Fibroblast of skin of back (primary cell): ENCODE measurements around the gene BRSK1. TPM values are rescaled to one million over a fixed set of nuclear protein-coding genes. Genes with fewer than 3 reads are reported as not detected.

Source experiments
- DNase-seq: peaks from one replicate; pipeline ENCODE4 v3.0.0-alpha.2; 2013
- polyA plus RNA-seq, 2 experiments: library from polyadenylated mRNA; unstranded; fragments of 120-200 nt; gene quantifications; one replicate each; pipeline ENCODE4 v1.2.1, GENCODE V29; 2013; ENCODE audit not compliant: insufficient read length in 2 of 2

The BRSK1 gene
- polyA plus RNA-seq (2013, experiment 1 of 2; ENCODE audit: insufficient read length) = 18.4 TPM
- 16.5 TPM for polyA plus RNA-seq (2013, experiment 2 of 2; ENCODE audit: insufficient read length)

DNA sequence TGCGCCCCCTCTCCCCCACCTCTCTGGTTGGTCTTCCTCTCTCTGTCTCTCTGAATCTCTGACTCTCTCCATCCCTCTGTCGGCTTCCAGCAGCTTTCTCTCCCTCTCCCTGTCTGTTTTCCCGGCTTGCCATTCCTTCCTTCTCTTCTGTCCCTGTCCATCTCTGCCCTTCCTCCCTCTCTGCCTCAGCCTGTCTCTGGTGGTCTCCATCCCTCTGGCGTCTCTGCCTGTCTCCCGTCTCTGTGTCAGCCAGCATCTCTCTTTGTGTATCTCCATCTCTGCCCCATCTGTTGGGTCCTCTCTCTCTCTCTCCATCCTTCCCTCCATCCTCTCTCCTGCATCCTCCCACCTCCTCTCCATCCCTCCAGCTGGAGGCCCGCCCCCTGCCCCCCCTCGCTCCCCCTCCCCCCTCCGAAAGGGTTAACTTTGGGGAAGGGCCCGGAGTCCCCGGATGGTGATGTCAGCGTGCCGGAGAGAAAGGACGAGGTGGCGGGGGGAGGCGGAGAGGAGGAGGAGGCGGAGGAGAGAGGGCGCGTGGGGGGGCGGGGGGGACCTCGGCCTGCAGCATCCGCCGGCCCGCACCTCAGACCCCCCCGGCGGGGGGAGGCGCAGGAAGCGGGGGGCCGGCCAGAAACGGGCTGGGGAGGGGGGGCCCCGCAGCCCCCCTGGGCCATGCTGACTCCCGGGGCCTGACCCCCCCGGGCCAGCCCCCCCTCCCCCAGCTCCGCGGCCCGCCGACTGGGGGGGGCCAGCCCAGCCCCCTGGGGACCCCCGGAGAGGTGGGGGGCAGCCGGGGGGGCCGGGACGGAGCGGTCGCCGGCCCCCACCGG, at the start of gene BRSK1:
BRSK1 (plus strand) TSS at position 450 of the 830 bp plus-strand sequence. CDS start 446 bp downstream, outside the sequence.
- peak; percentile 84 for DNase-seq

DNA sequence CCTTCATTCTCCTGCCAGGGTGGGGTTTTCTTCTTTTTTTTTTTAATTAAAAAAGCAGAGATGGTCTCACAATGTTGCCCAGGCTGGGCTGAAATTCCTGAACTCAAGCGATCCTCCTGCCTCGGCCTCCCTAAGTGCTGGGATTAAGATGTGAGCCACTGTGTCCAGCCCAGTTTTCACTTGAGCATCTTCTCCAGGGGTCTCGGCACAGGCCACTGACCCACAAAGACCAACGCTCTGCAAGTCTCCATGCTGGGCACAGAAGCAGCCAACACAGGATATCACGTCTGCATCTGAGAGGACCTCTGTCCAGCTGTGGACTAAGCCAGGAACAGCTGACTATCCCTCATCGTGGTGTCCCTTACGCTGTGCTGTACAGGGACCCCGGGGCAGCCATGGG, 45.8 kb upstream of the BRSK1 start:
- no peak for DNase-seq

DNA sequence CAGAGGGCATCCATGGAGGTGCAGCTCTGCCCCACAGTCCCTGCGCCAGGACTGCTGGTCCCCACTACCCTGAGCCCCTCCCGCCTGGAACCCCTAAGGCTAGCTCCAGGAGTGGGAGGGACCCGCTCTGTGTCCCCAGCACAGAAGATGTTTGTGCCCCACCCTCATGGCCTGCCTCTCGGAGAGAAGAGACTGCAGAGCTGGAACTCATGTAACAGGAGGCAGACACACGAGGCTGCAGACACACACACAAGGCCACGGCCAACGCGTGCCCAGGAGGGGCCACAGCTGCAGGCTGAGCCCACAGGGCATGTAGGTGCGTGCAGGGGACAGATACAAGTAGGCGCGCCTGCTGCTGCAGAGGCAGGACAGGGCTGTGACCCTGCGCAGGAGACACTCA, 44.8 kb upstream of the BRSK1 start:
- DNase-seq = no peak

DNA sequence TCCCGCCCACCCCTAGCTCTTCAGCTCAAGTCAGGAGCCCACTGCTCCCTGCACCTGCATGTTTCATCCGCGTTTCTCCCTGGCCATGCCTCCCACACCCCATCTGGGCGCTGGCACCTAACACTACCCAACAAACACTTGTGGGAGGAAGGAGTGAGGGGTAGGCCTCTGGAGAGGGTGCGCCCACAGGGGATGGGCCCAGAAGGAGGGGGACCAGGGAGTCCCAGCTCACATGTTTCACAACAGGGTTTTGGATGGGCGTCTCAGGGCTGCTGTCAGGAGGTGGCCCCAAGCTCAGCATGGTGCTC, 43.1 kb upstream of the BRSK1 start:
- no peak for DNase-seq

DNA sequence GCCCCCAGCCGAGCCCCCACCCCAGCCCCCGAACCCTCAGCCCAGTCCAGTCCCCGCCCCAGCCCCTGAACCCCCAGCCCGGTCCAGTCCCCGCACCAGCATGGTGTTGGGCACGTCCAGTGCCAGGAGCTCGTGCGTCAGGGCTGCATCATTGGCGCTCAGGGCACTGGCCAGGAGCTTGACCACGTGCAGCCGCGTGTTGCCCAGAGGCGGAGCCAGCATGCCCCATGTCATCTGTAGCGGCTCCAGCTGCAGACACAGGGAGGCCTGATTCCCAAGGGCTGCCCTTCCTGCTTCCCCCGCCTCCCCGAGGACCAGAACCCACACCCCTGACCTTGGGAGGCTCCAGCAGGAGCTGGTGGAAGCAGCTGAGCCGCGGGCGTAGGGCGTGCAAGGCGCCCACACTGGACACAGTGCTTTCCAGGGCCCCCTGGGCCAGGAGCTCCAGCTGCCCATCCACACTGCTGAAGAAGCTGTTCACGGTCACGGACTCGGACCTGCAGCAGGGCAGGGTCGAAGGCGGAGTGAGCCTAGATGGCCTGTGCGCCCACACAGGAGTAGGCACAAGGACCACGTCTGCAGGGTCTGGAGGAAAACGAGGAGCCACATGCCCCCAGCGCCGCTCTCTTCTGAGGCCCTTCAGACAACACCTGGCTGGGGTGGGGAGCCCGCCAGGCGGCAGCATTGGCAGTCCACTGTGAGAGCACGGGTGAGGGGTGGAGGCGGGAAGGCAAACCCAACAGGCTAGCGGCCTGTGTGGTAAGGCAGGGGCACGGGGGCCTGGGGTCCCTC, 42.5 kb upstream of the BRSK1 start:
- DNase-seq = no peak

DNA sequence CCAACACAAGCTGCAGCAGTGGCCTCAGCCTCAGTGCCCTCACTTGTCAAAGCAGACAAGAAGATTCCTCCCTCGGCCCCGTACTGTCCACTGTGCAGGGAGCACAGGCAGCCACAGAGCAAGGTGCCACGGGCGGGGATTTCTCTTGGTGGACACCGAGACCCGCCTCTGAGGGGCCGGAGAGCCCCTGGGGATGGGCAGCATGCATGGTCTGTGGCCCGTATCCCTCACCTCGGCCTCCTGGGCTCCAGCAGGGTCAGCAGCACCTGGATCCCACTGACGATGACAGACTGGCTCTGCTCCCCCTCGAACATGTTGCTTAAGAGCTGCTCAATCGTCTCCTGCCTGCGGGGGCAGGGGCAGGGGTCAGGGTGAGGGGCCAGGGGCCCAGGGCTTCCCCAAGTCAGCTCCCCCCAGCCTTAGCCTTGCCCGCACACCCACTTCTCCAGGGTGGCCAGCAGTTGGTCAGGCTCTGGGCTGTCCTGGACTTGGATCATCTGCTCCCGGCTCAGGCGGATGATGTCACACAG, 41.8 kb upstream of the BRSK1 start:
- no peak for DNase-seq

DNA sequence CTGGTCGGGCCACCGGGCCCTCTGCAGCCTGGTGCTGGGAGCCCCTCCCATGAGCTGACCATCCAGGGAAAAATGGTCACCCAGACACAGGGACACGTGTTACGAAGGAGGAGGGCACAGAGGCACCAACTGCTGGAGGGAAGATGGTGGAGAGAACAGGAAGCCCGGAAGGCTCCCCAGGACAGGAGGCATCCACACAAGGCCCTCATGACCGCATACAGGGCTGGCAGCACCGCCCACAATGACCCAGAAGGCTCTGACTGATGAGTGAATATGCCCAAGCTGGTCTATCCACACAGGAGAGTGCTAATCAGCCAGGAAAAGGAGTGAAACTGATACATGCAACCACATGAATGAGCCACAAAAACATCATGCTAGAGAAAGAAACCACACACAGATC, 41.3 kb upstream of the BRSK1 start:
- no peak for DNase-seq

DNA sequence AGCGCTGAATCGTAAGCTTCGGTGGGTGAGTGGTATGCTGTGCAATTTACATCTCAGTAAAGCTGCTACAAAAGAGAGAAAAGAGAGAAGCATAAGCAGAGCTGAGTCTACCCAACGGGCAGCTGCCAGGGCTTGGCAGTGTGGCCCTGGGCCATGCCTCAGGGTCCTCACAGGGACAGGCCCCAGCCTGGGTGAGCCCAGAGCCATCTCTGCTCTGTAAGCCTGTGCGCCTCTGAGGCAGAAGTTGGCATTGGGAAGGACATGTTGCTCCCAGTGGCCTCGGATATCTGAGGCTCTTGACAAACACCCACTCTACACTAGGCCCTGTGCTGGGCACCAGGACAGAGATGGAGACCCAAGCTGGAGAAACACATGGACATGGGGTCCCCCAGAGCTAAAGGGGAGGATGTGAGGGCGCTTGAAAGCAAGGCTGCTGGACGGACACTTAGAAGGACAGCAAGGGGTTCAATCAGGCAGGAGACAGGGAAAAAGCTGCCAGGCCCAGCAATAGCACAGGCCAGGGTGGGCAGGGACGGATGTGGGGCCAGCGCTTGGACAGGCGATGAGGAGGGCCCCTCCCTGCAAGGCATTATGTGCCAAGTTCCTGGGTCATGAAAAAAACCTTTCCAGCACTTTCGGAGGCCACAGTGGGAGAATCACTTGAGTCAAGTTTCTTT, 39.7 kb upstream of the BRSK1 start:
- no peak for DNase-seq

DNA sequence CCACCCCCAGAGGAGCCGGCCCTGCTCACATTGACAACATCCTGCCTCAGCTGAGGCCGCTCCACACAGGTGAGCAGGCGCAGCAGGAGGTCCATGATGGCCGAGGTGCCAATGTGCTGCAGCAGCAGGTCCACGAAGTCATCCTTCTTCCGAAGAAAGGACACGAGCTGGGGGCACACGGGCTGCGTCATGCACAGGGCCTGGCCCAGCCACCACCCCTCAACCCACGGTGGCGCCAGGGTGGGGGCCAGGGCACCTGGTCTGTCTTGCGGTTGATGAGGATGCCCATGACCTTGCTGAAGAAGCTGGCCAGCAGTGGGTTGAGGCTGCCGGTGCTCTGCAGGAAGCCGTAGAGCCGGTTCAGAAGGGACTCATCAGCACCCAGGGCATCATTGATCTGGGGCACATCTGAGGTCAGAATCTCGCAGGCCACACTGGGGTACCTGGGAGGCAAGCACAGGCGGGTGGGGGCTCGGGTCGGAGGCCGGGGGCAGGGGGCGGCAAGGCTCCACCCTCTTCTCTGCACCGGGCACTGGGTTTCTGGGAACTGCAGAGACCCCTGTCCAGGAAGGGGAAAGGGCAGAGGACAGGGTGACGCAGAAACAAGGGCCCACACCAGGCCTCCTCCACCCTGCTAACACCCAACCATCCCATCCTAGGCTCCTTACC, 38.4 kb upstream of the BRSK1 start:
- DNase-seq = no peak

DNA sequence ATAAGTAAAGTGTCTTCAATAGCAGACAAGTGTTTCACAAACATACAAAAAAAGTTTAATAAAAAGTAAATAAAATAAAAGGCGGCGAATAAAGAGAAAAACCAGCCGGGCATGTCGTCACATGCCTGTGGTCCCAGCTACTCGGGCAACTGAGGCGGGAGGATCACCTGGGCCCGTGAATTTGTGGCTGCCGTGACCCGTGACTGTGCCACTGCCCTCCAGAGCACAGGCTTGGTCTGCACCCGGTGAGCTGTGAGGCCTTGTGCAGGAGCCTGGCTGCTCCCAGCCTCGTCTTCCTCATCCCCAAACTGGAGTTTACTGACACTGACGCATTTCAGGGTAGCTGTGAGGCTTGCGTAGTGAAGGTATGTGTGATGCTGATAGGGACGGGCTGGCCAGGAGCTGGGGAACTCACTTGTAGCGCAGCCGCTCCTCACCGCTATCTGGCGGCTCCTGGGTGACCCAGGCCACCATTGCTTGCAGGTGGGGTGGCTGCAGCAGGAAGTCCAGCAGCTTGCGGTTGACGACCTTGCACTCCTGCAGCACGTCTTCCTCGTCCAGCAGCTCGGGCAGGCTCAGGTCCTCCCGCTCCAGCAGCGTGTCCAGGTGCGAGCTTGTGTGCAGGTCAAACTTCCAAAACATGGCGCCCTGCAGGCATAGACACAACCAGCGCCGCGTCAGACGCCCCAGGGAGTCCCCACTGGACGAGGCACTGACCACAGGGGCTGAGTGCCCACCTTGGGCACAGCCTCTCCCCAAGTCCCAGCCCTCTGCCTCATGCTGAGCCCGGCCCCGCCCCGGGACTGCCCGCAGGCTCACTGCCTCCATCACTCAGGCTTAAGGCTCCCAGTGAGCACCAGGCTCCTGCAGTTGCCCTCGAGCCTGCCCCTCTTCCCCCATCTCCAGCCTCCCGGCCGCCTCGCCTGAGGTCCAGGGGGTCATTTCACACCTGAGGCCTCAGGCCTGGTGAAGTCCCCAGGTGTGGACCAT, 37.0 kb upstream of the BRSK1 start:
- DNase-seq = no peak

DNA sequence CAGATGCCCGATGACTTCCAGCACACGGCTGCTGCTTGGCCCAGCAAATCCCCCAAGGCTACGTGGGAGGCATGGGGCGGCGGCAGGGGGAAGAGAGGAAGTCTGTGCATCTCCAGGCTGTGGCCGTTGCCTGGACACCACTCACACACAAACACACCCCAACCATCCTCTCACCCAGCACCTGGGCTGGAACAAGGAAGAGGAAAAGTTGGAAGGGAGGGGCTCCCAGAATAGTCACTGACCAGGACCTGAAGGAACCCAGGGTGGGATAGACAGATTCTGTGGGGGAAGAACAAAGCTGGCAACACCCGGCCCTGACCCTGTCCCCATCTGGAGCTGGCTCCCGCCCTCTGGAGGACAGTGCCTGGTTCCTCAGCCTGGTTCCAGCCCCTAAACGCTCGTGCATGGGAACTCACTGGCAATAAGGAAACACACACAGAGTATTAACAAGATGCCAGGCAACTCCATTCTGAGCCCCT, 36.1 kb upstream of the BRSK1 start:
- no peak for DNase-seq

DNA sequence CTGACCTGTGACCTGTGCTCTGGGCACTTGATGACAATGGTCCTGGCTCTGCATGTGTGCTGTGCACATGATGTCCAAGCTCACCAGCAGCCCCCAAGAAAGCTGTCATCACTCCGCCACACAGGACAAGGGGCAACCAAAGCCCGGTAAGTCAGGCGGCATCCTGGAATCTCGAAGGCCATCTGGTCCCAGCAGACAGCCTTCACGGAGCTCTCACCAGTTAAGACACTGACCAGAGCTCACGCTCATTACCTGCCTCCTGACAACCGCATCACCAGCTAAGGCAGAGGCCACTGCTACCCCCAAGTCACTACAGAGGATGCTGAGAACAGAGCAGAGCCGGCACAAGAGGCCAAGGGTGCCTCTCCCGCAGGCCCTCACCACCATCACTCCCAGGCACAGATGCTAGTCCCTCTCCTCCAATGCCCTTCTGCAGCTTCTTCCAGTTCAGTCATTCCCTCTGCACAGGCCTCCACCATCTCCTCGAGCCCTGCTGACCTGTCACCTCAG, 35.6 kb upstream of the BRSK1 start:
- no peak for DNase-seq

DNA sequence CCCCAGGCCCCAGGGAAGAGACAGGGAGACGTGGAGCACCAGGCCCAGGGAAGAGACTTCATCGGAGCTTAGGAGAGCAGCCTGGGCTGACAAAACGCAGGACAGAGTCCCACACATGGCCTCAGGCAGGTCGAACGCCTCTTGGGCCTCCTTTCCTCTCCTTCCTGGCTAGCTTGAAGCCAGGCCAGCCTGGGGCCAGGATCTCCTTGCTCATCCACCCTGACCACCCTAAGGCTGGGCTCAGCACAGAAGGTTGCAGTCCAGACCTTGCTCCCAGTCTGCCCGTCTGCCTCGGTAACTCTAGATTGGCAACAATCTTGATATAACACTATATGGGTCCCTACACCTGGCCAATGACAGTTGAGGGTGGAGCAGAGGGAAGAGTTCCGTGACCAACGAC, 35.1 kb upstream of the BRSK1 start:
- DNase-seq = no peak

DNA sequence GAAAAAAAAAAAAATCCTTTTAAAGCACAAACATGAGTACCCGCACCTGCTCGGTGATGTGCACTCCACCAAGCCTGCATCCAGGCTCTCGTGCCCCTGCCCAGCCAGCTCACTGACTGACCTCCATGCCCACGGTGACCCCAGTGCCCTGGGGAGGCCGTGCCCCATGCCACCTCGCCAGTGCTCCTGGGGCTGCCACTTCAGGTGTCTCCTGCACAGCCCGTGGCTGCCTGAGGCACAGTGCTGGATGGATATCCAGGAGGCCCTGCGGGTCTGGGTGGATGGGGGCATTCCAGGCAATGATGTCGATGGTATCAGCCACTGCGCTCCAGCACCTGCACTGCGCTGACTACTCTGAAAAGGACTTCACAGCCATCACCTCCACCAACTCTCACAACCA, 34.0 kb upstream of the BRSK1 start:
- no peak for DNase-seq

DNA sequence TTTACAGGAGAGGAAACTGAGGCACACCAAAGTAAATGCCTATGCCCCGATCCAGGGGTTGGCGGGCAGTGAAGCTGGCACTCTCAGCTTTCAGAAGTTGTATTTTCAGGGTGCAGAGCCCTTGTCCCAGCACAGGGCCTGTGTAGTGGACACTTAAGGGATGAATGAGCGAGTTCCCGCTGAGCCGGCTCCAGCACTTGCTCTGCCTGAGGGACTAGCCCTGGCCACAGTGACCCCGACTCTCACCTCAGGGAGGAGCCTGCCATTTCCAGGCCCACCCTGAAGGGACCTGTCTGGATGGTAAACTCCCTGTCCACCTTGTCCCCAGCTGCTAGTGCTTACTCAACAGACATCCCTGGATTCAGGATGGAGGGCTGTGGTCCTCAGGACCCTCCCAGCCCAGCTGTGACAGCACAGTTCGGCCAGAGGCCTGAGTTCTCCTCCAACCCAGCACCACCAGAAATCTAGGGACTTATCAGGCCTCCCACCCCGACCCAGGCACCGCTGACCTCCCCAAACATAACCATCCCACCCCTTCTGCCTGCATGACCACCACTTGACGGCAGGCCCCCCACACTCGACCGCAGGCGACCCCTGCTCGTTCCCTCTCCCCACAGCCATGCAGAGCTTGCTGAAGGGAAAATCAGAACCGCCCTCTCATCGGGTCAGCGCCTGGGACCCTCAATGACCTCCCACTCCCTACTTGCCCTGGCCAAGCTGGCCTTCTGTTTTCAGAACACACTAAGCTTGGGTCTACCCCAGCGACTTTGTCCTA, 33.3 kb upstream of the BRSK1 start:
- no peak for DNase-seq

DNA sequence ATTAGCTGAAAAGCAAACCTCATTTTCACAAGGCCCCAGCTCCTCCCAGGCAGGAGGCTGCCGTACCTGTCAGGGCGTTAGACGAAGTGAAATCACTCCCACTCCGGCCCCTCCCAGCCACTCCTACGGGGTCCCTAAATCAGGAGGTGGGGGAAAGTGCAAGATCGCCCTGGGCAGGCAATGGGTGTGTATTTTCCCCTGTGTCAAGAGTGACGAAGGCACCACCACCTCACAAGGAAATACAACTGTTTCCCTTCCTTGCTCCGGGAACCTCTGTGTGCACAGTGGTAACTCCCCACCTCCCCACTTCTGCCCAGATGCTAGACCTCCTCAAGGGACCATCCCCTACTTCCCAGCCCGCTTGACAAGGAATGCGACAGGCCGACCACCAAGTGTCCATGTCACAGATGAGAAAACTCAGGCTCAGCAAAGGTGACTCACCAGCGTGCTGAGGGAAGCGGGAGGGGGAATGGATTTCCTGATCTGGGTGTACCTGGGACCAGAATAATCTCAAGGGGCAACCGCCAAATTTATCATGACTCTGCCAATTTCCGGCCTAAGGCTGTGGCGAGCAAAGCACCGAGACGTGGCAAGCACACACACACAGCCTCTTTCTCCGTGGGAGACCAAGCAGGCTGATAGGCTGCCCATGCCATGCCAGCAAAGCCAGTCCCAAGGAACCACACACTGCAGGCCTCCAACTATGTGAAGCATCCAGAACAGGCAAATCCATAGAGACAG, 32.3 kb upstream of the BRSK1 start:
- peak; percentile 20 for DNase-seq

DNA sequence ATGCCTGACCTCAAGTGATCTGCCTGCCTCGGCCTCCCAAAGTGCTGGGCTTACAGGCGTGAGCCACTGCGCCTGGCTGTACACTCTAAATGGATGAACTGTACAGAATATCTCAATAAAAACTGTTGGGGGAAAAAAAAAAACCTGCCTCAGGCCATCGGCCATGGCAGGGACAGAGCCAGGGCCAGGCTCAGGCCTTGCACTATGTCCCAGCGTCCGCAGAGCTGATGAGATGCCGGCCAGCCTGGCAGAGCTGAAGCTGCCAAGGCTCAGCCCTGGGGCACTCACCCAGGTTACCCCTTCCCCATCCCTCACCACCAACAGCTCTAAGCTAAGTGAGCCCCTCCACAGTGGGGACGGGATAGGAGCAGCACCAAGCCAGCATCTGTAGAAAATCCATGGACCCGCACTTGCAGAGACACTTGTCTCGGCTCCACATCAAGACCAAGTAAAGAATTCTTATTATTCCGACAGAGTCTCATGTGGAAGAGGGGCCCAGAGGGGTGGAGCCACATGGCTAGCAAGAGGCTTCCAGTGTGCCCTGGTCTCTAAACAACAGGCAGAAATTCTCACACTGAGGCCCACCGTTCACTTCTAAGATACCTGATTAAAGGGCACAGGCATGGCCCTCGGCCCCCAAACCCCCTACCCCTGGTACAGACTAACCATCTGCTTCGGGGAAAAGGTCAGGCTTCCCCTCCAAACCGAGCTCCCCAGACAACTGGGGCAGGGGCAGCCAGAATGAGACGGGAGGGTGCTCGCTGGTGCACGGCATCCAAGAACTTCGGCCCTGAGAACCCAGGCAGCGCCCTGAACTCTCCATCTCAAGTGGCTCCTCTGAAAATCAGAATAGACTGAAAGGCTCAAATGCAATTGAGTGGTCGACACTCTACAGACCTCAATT, 30.8 kb upstream of the BRSK1 start:
- no peak for DNase-seq
